ENCODE results near the gene NANOS2. TPM values are rescaled to one million over a fixed set of nuclear protein-coding genes. Genes with fewer than 3 reads are reported as not detected.

The NANOS2 gene
- total RNA-seq, 1 experiment from 2014 or later = not detected

DNA sequence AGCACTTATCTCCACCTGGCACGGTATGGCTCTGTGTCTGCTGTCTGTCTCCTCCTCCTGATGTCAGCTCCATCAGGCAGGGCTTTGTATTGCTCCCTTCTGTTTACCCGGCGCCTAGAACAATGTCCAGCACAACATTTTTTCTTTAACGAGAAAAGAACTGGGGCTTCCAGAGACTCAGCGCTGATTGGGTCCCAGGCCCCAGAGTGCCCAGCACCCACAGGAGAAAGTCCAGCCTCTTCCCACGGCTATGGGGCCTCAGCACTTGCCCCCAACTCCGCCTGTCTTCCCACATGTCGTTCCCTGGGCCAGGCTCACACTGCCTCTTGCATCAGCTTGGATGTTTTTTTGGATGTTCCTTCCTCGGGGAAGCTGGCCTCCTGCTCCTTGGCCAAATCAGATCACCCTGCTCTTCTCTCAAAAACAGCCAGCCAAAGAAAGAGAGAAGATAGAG is 19.0 kb downstream of the NANOS2 start:
- BruUV-seq (replicated peaks) = no TSS peak
- POLR2A ChIA-PET (ENCODE audit: unreplicated experiment) = no interaction called here
- no peak overlapping the region for H2AFZ ChIP-seq
- DNase-seq = no peak
- intact Hi-C loops (cut with micrococcal nuclease; ENCODE audit: unreplicated experiment) = no loop called here
- CTCF ChIA-PET = no interaction called here
- H3K4me1 ChIP-seq (replicated peaks; ENCODE audit: insufficient read depth) = peaks cover 1% of the 10 kb centered on the region; the same call in 1 of the 2 replicates
- peaks cover 13% of the 10 kb centered on the region; the same call in 1 of the 2 replicates for H3K36me3 ChIP-seq (ENCODE audit: low read depth)
- H3K27me3 ChIP-seq (ENCODE audit: insufficient read depth, low read depth) = no peaks in the 10 kb centered on the region
- no peak overlapping the region for H3K4me2 ChIP-seq
- H3K4me3 ChIP-seq = no peak overlapping the region
- H3K9me3 ChIP-seq (ENCODE audit: insufficient read depth, low read depth) = no peaks in the 10 kb centered on the region
- TF ChIP-seq, protein P1, sequence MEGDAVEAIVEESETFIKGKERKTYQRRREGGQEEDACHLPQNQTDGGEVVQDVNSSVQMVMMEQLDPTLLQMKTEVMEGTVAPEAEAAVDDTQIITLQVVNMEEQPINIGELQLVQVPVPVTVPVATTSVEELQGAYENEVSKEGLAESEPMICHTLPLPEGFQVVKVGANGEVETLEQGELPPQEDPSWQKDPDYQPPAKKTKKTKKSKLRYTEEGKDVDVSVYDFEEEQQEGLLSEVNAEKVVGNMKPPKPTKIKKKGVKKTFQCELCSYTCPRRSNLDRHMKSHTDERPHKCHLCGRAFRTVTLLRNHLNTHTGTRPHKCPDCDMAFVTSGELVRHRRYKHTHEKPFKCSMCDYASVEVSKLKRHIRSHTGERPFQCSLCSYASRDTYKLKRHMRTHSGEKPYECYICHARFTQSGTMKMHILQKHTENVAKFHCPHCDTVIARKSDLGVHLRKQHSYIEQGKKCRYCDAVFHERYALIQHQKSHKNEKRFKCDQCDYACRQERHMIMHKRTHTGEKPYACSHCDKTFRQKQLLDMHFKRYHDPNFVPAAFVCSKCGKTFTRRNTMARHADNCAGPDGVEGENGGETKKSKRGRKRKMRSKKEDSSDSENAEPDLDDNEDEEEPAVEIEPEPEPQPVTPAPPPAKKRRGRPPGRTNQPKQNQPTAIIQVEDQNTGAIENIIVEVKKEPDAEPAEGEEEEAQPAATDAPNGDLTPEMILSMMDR (conservative IDR thresholded peaks at IDR 0.05) = no peak
- no peak overlapping the region for H3K27ac ChIP-seq
- no peaks in the 10 kb centered on the region for H4K20me1 ChIP-seq (ENCODE audit: insufficient read depth)
- peaks cover 12% of the 10 kb centered on the region; the same call in 1 of the 2 replicates for H3F3A ChIP-seq (ENCODE audit: insufficient read depth, low read depth)
- peaks cover 7% of the 10 kb centered on the region; the same call in 1 of the 2 replicates for H3K79me2 ChIP-seq (ENCODE audit: low read depth)
- H3K9me2 ChIP-seq (ENCODE audit: insufficient read depth) = no peaks in the 10 kb centered on the region

DNA sequence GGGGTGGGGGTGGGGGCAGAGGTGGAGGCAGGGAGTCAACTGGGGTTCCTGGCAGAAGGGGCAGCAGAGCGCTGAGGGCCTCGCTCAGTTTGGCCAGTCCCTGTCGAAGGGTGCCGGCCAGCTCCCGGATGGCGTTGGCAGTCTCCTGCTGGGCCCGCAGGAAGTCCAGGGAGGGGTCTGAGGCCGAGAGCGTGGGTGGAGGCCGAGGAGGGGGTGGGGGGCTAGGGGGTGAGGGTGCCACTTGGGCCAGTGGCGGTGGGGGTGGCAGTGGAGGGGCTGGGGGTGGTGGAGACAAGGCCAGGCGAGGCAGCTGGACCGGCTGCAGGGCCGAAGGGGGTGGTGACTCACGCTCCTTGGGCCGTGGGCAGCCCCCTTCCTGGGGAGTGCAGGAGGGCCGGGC is 23.7 kb downstream of the NANOS2 start:
- H2AFZ ChIP-seq = no peak overlapping the region
- no peak overlapping the region for H3K4me3 ChIP-seq
- DNase-seq = no peak
- intact Hi-C loops (cut with micrococcal nuclease; ENCODE audit: unreplicated experiment) = no loop called here
- no peaks in the 10 kb centered on the region for H4K20me1 ChIP-seq (ENCODE audit: insufficient read depth)
- no peaks in the 10 kb centered on the region for H3K79me2 ChIP-seq (ENCODE audit: low read depth)
- no peaks in the 10 kb centered on the region for H3K36me3 ChIP-seq (ENCODE audit: low read depth)
- H3K27ac ChIP-seq = no peak overlapping the region
- peaks cover 26% of the 10 kb centered on the region for H3F3A ChIP-seq (ENCODE audit: insufficient read depth, low read depth)
- H3K4me2 ChIP-seq = no peak overlapping the region
- CTCF ChIA-PET = no interaction called here
- BruUV-seq (replicated peaks) = no TSS peak
- no peaks in the 10 kb centered on the region for H3K4me1 ChIP-seq (replicated peaks; ENCODE audit: insufficient read depth)
- no peak for TF ChIP-seq EZH2 (IDR thresholded peaks at IDR 0.05; ENCODE audit: low read depth)
- TF ChIP-seq, protein P1 (conservative IDR thresholded peaks at IDR 0.05) = no peak
- H3K27me3 ChIP-seq (ENCODE audit: insufficient read depth, low read depth) = no peaks in the 10 kb centered on the region
- H3K9me2 ChIP-seq (ENCODE audit: insufficient read depth) = no peaks in the 10 kb centered on the region
- POLR2A ChIA-PET (ENCODE audit: unreplicated experiment) = no interaction called here
- H3K9me3 ChIP-seq (ENCODE audit: insufficient read depth, low read depth) = no peaks in the 10 kb centered on the region

DNA sequence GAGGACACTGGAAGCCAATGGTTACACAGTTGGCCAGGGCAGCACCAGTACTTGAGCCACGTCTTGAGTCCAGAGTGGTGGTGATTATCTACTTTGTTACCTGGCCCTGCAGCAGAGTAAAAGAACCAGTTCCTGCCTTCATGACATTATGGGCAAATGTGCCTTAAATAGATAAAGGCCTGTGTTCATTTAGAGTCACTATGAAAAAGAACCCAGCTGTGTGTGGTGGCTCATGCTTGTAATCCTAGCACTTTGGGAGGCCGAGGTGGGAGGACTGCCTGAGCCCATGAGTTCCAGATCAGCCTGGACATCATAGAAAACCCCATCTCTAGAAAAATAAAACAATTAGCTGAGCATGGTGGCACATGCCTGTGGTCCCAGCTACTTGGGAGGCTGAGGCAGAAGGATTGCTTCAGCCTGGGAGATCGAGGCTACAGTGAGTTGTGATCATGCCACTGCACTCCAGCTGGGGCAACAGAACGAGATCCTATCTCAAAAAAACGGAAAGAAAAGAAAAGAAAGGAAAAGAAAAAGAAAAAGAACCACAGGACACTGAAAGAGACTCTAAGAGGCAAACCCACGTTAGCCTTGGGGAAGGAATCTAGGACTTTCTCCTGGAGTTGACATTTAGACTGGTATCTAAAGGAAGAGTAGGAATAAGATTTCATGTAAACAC is 25.2 kb downstream of the NANOS2 start:
- TF ChIP-seq, protein P1 (conservative IDR thresholded peaks at IDR 0.05) = no peak
- TF ChIP-seq EZH2 (IDR thresholded peaks at IDR 0.05; ENCODE audit: low read depth) = no peak
- intact Hi-C loops (cut with micrococcal nuclease; ENCODE audit: unreplicated experiment) = no loop called here
- no peak for DNase-seq
- peaks cover 12% of the 10 kb centered on the region for H3K79me2 ChIP-seq (ENCODE audit: low read depth)
- H3K9me3 ChIP-seq (ENCODE audit: insufficient read depth, low read depth) = no peaks in the 10 kb centered on the region
- no peaks in the 10 kb centered on the region for H3K9me2 ChIP-seq (ENCODE audit: insufficient read depth)
- H4K20me1 ChIP-seq (ENCODE audit: insufficient read depth) = peaks cover 8% of the 10 kb centered on the region
- H3K4me2 ChIP-seq = no peak overlapping the region
- ChIA-PET CTCF (interaction anchor here (0.6 kb wide), 1 partner anchor 103 kb away, joined by 3 read pairs; no protein-coding TSS in a partner anchor), POLR2A (ENCODE audit: unreplicated experiment) (no interaction called here)
- no TSS peak for BruUV-seq (replicated peaks)
- H3F3A ChIP-seq (ENCODE audit: insufficient read depth, low read depth) = peaks cover 26% of the 10 kb centered on the region
- no peak overlapping the region for H2AFZ ChIP-seq
- H3K36me3 ChIP-seq (ENCODE audit: low read depth) = no peaks in the 10 kb centered on the region
- no peak overlapping the region for H3K27ac ChIP-seq
- H3K27me3 ChIP-seq (ENCODE audit: insufficient read depth, low read depth) = no peaks in the 10 kb centered on the region
- H3K4me1 ChIP-seq (replicated peaks; ENCODE audit: insufficient read depth) = peaks cover 8% of the 10 kb centered on the region
- H3K4me3 ChIP-seq = no peak overlapping the region

Data from PC-9 (cell line).